GM10266 (cell line): Measurements from ENCODE around the gene ALG1.
A peak's percentile ranks its signal among the peaks of the same experiment; 100 is the strongest.

ENCODE experiments used
- DNase-seq: peaks from one replicate; pipeline ENCODE4 v3.0.0; 2012; ENCODE audit errors: extremely low spot score
- TF ChIP-seq, protein P1 (sequence below): IDR thresholded peaks from 2 replicates; pipeline ENCODE4 v1.5.1; 2012; ENCODE audit warnings: mild to moderate bottlenecking, low read depth; ENCODE audit not compliant: control insufficient read depth, insufficient read depth; ENCODE audit errors: missing control alignments

The ALG1 gene

GRCh38 chr16:5059386-5060072, 12.1 kb upstream of the ALG1 start:
- DNase-seq = no peak
- TF ChIP-seq, protein P1, sequence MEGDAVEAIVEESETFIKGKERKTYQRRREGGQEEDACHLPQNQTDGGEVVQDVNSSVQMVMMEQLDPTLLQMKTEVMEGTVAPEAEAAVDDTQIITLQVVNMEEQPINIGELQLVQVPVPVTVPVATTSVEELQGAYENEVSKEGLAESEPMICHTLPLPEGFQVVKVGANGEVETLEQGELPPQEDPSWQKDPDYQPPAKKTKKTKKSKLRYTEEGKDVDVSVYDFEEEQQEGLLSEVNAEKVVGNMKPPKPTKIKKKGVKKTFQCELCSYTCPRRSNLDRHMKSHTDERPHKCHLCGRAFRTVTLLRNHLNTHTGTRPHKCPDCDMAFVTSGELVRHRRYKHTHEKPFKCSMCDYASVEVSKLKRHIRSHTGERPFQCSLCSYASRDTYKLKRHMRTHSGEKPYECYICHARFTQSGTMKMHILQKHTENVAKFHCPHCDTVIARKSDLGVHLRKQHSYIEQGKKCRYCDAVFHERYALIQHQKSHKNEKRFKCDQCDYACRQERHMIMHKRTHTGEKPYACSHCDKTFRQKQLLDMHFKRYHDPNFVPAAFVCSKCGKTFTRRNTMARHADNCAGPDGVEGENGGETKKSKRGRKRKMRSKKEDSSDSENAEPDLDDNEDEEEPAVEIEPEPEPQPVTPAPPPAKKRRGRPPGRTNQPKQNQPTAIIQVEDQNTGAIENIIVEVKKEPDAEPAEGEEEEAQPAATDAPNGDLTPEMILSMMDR = no peak

GRCh38 chr16:5060073-5060641, 11.5 kb upstream of the ALG1 start:
- TF ChIP-seq, protein P1 = no peak
- DNase-seq = peak; percentile 5

- DNase-seq = peak; percentile 60
- TF ChIP-seq, protein P1 = no peak
These were observed 9.6 kb upstream of the ALG1 start for GRCh38 chr16:5062051-5062450.

GRCh38 chr16:5062790-5063765, 8.6 kb upstream of the ALG1 start:
- peak; percentile 13 for DNase-seq
- TF ChIP-seq, protein P1 = peak; percentile 18

GRCh38 chr16:5064915-5065314, 6.7 kb upstream of the ALG1 start:
- DNase-seq = no peak
- TF ChIP-seq, protein P1 = no peak

GRCh38 chr16:5065326-5065725, 6.3 kb upstream of the ALG1 start:
- TF ChIP-seq, protein P1 = no peak
- DNase-seq = peak; percentile 3
